Limb (tissue), 2 donors: ENCODE results near the gene IPMK.
A peak's percentile ranks its signal among the peaks of the same experiment; 100 is the strongest.
"Not testable (repeated sequence)": the region's sequence is repeated elsewhere in the genome, so short reads cannot be mapped to it uniquely, and the experiment has no call there.

ENCODE experiments used
- DNase-seq, 2 donors: peaks; one replicate each; pipeline ENCODE4 v3.0.0-alpha.2; 2016; ENCODE audit errors: extremely low spot score in 2 of 2

The IPMK gene

DNA sequence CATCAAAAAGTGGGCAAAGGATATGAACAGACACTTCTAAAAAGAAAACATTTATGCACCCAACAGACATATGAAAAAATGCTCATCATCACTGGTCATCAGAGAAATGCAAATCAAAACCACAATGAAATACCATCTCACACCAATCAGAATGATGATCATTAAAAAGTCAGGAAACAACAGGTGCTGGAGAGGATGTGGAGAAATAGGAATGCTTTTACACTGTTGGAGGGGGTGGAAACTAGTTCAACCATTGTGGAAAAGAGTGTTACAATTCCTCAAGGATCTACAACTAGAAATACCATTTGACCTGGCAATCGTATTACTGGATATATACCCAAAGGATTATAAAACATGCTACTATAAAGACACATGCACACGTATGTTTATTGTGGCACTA, 111.8 kb downstream of the IPMK start:
- not testable (repeated sequence) for DNase-seq

DNA sequence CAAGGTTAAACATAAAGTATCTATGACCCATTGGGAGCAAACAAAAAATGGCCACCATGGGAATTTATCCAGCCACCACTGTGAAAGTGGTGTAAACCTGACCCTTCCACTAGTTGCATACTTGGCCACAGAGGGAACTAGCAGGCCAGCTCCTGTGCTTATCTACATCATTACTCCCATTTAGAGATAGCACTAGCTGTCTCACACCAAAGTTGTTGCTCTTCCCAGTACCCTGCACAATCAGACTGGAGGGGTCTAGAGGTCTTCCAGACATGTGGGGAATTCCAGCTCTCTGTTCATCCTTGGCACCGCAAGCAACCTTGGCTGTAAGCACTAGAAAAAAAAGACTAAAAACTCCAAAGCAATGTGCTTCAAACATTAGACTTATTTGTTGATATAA, 113.9 kb downstream of the IPMK start:
- DNase-seq: no peak

DNA sequence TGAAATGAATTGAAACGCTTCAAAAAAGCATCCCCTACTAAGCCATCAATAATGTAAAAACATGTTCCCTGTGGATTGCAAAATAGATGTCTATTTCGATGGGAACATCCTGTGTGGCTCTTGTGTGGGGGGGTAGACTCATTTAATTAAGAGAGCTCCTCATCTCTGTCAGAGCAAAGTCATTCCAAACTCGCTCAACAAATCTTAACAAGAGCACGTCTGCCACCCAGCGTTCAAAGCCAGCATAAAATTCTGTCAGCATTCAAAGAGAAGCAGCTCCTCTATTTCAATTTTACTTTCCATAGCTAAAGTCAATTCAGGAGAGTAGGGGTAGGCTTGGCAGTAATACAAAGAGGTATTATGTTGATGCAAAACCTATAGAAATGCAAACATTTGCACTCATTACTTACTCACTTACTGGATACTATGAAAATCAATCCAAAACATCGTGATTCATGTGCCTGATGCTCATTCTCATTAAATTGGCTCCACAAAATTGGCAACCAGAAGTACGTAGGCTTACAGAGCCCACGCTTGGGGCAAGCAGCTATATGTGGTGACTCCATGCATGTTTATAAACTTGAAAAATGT, 114.9 kb downstream of the IPMK start:
- peak; percentile 54 to 65 for DNase-seq

DNA sequence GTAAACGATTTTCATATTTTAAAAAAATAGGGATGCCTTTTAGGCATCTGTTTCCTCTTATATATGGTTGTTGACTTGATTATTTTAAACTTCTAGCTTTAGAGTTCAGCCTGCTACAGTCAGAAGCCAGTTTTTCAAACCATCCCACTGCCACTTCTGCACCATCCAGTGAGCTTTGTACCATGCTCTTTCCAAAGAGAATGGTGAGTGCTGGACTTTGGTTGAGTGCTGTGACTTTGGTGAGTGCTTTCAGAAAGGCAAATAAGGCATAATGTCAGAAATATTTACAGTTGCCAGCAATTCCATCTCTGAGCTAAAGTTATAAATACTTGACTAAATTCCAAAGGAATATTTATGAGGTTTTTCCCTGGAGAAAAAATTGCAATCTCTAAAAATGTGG, 117.4 kb downstream of the IPMK start:
- DNase-seq: no peak

DNA sequence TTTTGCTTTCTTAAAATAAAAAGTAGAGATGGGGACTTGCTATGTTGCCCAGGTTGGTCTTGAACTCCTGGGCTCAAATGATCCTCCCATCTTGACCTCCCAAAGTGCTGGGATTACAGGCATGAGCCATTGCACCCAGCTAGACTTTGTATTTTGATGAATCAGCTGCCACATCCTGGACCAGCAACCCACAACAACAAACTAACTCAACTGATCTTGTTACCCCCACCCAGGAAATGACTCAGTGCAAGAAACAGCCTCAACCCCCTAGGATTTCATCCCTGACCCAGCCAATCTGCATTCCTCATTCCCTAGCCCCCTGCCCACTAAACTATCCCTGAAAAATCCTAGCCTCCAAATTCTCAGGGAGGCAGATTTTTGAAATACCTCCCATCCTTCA, 123.8 kb downstream of the IPMK start:
- no peak for DNase-seq
